NCI-H1092 treated with DMSO at 0.1 percent for 48 hours (cell line): ENCODE measurements around the gene CCDC60.
"Not testable (repeated sequence)": the region's sequence is repeated elsewhere in the genome, so short reads cannot be mapped to it uniquely, and the experiment has no call there.

Source experiments
- DNase-seq: peaks from one replicate; lab custom pipeline; 2025; lab: John Stamatoyannopoulos, UW

The CCDC60 gene

GRCh38 chr12:119338593-119339363, 4.2 kb downstream of the CCDC60 start:
- DNase-seq = no peak

DNA sequence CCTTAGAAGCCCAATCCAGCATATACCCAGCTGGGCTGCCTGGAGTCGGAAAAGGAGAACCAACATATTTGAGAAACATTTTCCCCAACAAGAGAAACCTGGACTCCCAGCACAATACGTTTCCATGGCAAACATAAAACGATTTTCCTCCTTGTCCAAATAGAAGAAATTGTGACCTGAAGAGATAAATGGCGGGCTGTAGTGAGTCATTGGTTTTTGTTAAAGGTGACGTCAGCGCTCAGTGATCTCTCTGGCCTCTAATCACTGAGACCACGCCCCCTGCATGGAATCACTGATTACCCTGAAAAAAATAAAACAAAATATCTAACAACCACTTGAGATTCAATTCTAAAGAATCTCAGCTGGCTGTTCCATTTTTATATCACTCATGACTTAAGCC, 6.0 kb downstream of the CCDC60 start:
- no peak for DNase-seq

- DNase-seq = no peak
These were observed 6.5 kb downstream of the CCDC60 start for GRCh38 chr12:119341020-119341419.

DNA sequence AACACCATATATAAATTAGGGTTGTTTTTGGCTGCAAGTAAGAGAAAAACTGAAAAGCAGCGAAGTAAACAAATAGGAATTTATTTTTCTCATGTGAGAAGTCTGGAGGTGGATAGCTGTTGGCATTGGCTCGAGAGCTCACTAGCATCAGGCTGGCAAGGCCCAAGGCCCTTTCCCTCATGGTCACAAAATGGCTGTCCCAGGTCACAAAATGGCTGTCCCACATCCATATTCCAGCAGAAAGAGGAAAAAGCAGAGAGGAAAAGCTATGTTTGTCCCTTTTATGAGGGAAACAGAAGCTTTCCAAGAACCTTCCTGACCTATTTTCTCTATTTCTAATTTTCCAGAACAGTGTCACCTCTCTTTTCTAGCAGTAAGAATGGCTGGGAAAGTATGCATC, 7.5 kb downstream of the CCDC60 start:
- DNase-seq = no peak

DNA sequence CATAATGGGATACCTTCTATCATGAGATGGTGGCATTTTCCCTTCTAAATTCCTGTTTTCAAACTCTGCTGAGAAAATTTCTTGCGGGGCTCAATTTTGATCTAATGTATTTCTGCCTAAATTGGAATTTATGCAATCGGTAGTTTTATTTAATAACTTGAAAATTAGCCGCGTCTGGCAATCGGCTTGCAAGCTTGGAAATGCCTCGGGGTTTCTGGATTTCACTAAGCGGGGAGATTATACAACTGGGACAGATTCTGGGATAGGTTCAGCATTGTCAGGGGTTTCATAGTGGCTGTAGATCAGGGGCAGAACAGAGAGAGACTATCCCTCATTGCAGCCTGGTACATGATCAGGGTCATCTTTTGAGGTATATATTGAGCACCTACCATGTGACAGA, 8.6 kb downstream of the CCDC60 start:
- DNase-seq = no peak

GRCh38 chr12:119354172-119354571, 19.6 kb downstream of the CCDC60 start:
- peak; percentile 81 for DNase-seq

DNA sequence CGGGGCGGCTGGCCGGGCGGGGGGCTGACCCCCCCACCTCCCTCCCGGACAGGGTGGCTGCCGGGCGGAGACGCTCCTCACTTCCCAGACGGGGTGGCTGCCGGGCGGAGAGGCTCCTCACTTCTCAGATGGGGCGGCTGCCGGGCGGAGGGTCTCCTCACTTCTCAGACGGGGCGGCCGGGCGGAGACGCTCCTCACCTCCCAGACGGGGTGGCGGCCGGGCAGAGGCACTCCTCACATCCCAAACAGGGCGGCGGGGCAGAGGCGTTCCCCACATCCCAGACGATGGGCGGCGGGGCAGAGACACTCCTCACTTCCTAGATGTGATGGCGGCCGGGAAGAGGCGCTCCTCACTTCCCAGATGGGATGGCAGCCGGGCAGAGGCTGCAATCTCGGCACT, 25.8 kb downstream of the CCDC60 start:
- DNase-seq = not testable (repeated sequence)

GRCh38 chr12:119363037-119363436, 28.5 kb downstream of the CCDC60 start:
- no peak for DNase-seq

GRCh38 chr12:119363490-119363889, 29.0 kb downstream of the CCDC60 start:
- no peak for DNase-seq

GRCh38 chr12:119365451-119365850, 30.9 kb downstream of the CCDC60 start:
- DNase-seq = no peak

DNA sequence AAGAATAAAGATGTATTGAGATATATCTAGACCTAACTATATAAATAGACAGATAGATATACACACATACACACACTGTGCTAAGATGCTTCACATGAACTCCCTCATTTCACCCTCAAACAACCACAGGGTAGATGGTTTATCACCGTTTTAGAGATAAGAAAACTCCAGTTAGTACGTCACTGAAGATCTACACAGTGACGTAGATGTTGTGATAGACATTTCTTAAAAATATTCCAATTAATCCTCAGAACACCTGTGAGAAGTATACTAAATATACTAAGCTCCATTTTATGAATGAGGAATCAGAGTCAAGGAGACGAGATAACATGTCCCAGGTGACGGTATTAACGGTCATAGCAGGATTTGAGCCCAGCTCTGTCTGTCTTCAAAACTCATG, 31.5 kb downstream of the CCDC60 start:
- DNase-seq = no peak

DNA sequence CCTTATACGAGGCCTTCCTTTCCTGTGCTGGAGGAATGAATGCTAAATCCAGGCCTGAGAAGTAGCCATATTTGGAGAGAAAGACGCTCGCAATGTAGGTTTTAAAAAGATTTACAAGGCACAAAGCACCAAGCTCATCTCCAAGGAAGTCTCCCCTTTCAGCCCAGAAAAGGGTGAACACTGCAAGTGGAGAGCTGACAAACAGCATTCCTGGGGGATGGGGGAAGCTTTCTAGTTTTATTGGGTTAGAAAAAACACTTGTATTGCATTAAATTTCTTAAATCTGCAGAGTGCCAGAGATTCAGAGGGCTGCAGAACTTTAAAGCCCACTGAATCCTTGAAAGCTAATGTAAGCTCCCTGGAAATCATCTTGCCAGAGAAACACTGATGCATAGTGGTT, 34.6 kb downstream of the CCDC60 start:
- no peak for DNase-seq

GRCh38 chr12:119369907-119370546, 35.5 kb downstream of the CCDC60 start:
- peak; percentile 7 for DNase-seq

DNA sequence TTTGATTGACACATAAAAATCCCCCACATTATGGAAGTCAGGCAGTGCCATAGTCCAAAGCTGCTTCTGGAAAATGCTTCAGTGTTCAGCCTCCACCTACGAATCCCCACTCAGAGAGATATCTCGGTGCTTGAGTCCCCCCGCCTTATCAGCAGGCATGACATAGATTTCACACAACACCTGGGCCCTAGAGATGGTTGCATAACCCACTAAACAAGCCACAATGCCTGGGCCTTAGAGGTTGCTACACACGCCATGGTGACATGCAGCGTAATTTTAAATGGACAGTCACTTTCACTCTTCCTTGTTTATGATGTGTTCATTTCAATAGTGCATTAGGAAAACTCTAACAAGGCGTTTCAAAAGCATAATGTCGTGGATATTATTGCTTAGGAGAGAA, 38.0 kb downstream of the CCDC60 start:
- no peak for DNase-seq

DNA sequence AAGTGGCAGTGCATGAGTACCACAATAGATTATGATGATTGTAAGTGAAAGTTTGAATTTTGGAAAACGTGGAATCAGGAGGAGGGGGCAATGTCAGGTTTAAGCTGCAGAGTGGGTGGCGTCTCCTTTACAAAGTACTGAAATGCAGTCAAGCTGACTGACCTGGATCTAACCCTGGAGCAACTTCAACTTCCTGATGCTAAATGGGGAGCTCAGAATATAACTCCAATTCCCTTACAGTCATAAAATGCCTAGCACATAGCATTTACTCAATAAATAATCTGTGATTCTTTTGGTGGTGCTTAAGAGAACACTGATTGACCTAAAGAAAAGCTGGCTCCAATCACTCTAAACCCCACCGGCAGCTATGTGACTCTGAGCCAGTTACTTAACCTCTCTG, 38.5 kb downstream of the CCDC60 start:
- no peak for DNase-seq

GRCh38 chr12:119373666-119374065, 39.1 kb downstream of the CCDC60 start:
- no peak for DNase-seq

- DNase-seq = no peak
These were observed 40.1 kb downstream of the CCDC60 start for GRCh38 chr12:119374635-119375034.

- no peak for DNase-seq
These were observed 40.8 kb downstream of the CCDC60 start for GRCh38 chr12:119375075-119375882.

GRCh38 chr12:119375883-119376190, 41.3 kb downstream of the CCDC60 start:
- DNase-seq = no peak

- DNase-seq = peak; percentile 48
These were observed 44.4 kb downstream of the CCDC60 start for GRCh38 chr12:119378903-119379302.

DNA sequence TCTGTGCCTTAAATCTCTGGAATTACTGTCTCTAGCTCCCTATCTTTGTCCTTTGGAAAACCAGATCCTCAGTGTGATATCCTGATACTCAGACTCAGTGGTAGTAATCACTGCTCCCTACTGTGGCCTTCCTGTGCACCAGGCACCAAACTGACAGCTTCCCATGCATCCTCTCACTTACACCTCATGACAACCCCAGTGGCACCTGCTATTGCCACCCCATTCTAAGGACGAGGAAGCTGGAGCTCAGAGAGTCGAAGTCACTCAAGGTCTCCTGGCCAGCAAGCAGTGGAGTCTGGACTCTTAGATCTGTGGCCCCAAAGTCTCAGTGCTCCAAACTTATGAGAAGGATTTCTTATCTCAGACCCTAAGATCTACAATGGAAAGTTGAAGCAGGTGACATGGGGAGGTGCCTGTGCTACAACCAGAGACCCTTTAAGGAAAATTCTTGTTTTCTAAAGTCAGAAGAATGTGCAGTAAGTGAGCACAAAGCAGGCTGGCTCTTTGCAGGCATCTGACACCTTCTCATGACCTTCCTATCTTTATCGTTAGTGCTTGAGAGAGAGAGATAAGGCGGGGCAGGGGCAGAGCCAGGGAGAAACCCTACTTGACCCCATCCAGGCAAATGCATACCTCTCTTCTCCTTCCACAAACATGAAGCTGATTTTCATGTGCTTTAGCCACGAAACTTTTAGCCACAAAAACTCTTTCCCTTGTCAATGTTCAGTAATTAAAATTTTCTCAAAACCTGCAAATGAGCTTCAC, 47.1 kb downstream of the CCDC60 start:
- DNase-seq = no peak

- DNase-seq = no peak
These were observed 48.7 kb downstream of the CCDC60 start for GRCh38 chr12:119383206-119383605.
